Measurements from ENCODE around the gene RPS29. TPM values are rescaled to one million over a fixed set of nuclear protein-coding genes. Genes with fewer than 3 reads are reported as not detected.

RPS29 gene
- polyA plus RNA-seq, 3 donors: 1,430 to 1,747 (median 1,622) TPM

- DNase-seq (ENCODE audit: extremely low read depth in 1 of 11, low read depth in 9 of 11, low spot score in 4 of 11): no peak
Observed at GRCh38 chr14:49578141-49578540, 8.0 kb downstream of the RPS29 start.

- DNase-seq (ENCODE audit: extremely low read depth in 1 of 11, low read depth in 9 of 11, low spot score in 4 of 11): no peak
Observed at GRCh38 chr14:49574038-49574437, 12.1 kb downstream of the RPS29 start.

DNA sequence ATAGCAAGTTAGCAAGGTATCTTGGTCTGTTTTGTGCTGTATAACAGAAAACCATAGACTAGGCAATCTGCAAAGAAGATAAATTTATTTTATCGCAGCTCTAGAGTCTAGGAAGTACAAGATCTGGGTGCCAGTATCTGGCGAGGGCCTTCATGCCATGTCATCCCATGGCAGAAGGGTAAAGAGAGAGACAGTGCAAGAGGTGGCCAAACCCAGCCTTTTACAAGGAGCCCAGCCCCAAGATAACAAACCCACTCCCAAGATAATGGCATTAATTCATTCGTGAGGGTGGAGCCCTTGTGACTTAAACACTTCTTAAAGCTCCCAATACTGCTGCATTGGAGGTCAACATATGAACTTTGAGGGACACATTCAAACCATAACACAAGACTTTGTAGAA, 16.9 kb downstream of the RPS29 start:
- no peak for DNase-seq (ENCODE audit: extremely low read depth in 1 of 11, low read depth in 9 of 11, low spot score in 4 of 11)

GRCh38 chr14:49566714-49567113, 19.5 kb downstream of the RPS29 start:
- no peak for DNase-seq (ENCODE audit: extremely low read depth in 1 of 11, low read depth in 9 of 11, low spot score in 4 of 11)

- no peak for DNase-seq (ENCODE audit: extremely low read depth in 1 of 11, low read depth in 9 of 11, low spot score in 4 of 11)
Observed at GRCh38 chr14:49559979-49560768, 26.0 kb downstream of the RPS29 start.

DNA sequence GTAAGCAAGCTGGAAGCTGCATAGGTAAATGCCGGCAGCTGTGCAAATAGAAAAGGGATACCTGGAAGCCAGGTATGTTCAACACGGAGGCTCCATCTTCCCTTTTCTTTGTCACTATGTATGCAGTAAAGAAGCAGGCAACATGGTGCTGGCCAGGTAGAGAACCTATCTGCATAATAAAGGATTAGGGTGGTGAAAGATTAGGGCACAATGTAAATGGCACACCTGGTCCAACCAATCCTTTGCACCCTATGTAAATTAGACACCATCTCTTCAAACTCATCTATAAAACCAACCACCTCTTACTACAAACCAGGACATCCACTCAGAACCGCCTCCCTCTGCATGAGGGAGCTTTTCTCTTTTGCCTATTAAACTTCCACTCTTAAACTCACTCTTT, 32.3 kb downstream of the RPS29 start:
- DNase-seq (ENCODE audit: extremely low read depth in 1 of 11, low read depth in 9 of 11, low spot score in 4 of 11): no peak

- no peak for DNase-seq (ENCODE audit: extremely low read depth in 1 of 11, low read depth in 9 of 11, low spot score in 4 of 11)
Observed at GRCh38 chr14:49553106-49553505, 33.1 kb downstream of the RPS29 start.

DNA sequence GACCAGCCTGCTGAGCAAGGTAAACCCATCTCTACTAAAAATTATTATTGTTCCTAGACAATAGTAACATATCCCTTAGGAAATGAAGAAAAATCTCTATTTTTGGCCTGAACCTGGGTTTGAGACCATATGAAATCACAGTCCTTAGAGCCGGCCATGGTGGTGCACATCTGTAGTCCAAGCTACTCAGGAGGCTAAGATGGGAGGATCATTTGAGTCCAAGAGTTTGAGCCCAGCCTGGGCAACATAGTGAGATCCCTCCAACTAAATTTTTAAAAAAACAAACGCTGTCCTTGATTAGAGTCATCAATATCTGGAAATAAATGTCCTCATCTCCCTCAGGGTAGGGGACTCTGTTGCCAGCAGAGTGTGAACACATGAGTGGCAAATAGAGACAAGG, 34.6 kb downstream of the RPS29 start:
- DNase-seq (ENCODE audit: extremely low read depth in 1 of 11, low read depth in 9 of 11, low spot score in 4 of 11): no peak

- DNase-seq (ENCODE audit: extremely low read depth in 1 of 11, low read depth in 9 of 11, low spot score in 4 of 11): peak in 1 of 11 donors; percentile 12
Observed at GRCh38 chr14:49550286-49551184, 35.6 kb downstream of the RPS29 start.

DNA sequence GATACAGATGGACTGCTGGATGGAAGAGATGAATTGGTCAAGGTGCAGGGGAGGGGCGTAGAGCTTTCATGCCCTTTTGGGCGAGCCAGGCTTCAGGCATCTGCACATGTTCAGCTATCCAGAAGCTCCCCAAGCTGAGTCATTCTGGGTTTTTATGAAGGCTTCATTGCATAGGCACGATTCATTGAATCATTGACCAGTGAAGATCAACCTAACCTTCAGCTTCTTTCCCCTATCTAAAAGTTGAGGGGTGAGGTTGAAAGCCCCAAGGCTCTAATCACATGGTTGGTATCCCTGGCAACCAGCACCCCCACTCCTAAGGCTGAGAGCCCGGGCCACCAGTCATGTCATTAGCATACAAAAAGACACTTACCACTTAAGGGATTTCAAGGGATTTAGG, 36.3 kb downstream of the RPS29 start:
- DNase-seq (ENCODE audit: extremely low read depth in 1 of 11, low read depth in 9 of 11, low spot score in 4 of 11): peak in 2 of 11 donors; percentile 8 to 32

DNA sequence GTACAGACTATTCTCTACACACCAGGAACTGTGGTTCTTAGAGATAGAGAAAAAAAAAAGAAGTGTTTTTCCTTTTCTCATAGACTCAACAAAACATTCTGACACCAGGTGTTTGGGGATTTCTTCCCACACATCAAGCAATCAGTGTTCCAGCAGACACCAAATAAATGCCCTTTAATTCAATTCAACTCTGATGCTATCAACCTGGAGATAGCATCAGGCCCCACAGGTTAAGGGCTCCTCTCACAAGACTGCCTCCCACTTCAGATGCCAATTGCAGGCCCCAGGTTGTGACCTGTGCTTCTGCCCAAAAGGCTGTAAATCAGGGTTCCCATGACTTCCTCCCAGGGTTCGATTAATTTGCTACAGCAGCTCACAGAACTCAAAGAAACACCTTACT, 36.7 kb downstream of the RPS29 start:
- no peak for DNase-seq (ENCODE audit: extremely low read depth in 1 of 11, low read depth in 9 of 11, low spot score in 4 of 11)

DNA sequence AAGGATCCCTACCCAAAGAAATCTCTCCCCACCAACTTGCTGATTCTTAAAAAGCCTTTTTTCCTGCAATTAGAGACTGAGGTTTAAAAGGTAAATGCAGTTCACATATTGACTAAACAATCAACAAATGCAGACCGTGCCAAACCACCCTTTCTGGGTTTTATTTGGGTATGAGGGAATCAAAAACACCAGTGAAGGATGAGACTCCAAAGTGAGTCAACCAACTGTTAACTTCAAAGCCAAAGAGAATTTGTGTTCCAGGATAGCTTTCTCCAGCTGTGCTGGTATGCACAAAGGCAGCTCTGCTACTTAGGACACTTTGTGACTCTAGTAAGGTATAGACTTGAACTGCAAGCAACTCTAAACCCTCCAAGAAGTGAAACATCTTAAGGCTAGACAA, 39.4 kb downstream of the RPS29 start:
- DNase-seq (ENCODE audit: extremely low read depth in 1 of 11, low read depth in 9 of 11, low spot score in 4 of 11): no peak

DNA sequence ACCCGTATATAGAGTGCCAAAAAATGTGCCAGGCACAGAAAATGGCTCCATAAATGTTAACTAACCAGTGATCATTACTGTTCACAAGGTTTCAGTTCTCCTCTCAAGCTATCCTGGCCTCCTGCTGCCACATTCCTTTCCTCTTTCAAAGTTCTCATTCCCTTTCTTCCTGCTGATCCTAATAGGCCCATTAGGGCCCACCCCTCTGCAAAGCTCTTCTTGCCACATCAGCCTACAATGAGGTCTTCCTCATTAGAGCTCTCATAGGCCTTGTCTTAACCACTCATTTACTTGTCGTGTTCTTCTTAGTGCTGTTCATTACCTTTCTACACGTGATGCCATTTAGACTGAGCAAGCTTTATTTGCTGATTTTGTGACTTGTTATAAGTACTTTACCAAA, 40.5 kb downstream of the RPS29 start:
- no peak for DNase-seq (ENCODE audit: extremely low read depth in 1 of 11, low read depth in 9 of 11, low spot score in 4 of 11)

- no peak for DNase-seq (ENCODE audit: extremely low read depth in 1 of 11, low read depth in 9 of 11, low spot score in 4 of 11)
Observed at GRCh38 chr14:49545071-49545470, 41.1 kb downstream of the RPS29 start.

- no peak for DNase-seq (ENCODE audit: extremely low read depth in 1 of 11, low read depth in 9 of 11, low spot score in 4 of 11)
Observed at GRCh38 chr14:49541049-49541448, 45.1 kb downstream of the RPS29 start.

GRCh38 chr14:49538852-49539251, 47.3 kb downstream of the RPS29 start:
- DNase-seq (ENCODE audit: extremely low read depth in 1 of 11, low read depth in 9 of 11, low spot score in 4 of 11): no peak
